ENCODE results near the gene SHB. TPM values are rescaled to one million over a fixed set of nuclear protein-coding genes. Genes with fewer than 3 reads are reported as not detected.
A peak's percentile ranks its signal among the peaks of the same experiment; 100 is the strongest.

SHB gene
- total and polyA plus RNA-seq, 2 of the 13 experiments (the other 11 are each of a cell fraction or from before 2014, with no cell fraction given): 19.4 to 20.7 TPM

GRCh38 chr9:38062498-38063362 lies 6.3 kb downstream of the SHB start (continued):
- TF ChIP-seq ZNF558 (CRISPR knock-in tag; IDR thresholded peaks at IDR 0.05; ENCODE audit: borderline replicate concordance) (no peak), DR1 (CRISPR knock-in tag; IDR thresholded peaks at IDR 0.05) (no peak), XBP1 (CRISPR knock-in tag; IDR thresholded peaks at IDR 0.05) (no peak), TFAP4 (IDR thresholded peaks at IDR 0.05; ENCODE audit: borderline replicate concordance, low read depth) (no peak), PRDM15 (CRISPR knock-in tag; IDR thresholded peaks at IDR 0.05) (peak; percentile 67; the same call in 1 of the 2 replicates), RCOR2 (CRISPR knock-in tag; IDR thresholded peaks at IDR 0.05) (no peak; the same call in 1 of the 2 replicates), AKNA (CRISPR knock-in tag; IDR thresholded peaks at IDR 0.05; ENCODE audit: borderline replicate concordance) (no peak), ZNF44 (CRISPR knock-in tag; IDR thresholded peaks at IDR 0.05) (no peak), NFYC (CRISPR knock-in tag; IDR thresholded peaks at IDR 0.05) (no peak), ZNF709 (CRISPR knock-in tag; IDR thresholded peaks at IDR 0.05) (no peak), STAT6 (CRISPR knock-in tag; IDR thresholded peaks at IDR 0.05; ENCODE audit: borderline replicate concordance) (no peak), PLRG1 (conservative IDR thresholded peaks at IDR 0.05) (no peak), ZNF331 (CRISPR knock-in tag; IDR thresholded peaks at IDR 0.05) (0 out of 2 replicates have a peak, but pooled peaks have one; percentile 18), U2AF1 (optimal IDR thresholded peaks at IDR 0.05; ENCODE audit: low read depth, low read length) (no peak), POGZ (CRISPR knock-in tag; IDR thresholded peaks at IDR 0.05) (no peak)

All from HepG2 (cell line).